Measurements from ENCODE around the gene CYP24A1.

Gene CYP24A1

DNA sequence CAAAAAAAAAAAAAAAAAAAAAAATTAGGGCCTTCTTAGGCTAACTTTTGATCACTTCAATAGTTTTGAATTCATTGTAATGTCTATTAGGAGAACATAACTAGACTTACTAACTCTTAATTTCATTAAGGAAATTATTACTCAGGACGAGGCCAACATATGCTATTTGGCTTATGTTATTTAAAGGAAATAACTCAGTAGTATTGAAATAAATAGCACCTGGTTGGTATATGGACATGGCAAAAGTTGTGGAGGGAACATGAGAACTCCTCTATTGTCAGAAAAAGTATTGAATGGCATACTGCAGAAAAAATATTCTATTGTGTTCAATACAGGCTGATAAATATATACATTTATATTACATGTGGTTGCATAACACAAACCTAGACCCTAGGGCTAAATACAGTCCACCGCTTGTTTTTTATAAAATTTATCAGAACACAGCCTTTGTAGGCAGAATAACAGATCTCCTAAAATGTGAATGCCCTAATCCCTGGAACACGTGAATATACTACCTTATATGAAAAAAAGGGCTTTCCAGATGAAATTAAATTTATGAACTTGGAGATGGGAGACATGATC is 18.0 kb downstream of the CYP24A1 start:
- DNase-seq = no peak

DNA sequence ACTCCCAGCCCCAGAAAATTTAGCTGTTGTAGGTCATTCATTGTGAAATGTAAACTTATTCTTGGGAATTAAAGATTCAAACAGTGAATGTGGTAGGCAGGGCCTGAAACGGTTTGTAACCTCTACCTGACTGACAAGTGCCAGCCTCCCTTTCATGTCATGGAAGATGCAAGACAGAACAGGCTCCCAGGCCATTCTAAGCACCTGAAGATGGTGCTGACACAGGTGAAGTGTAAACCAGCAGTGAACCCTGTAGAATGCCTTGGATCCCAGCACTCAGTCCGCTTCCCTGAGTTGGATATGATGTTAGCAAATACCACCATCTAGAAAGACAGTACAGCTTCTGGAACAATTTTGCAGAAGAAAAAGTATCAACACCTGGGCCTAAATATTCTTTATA is 19.3 kb downstream of the CYP24A1 start:
- no peak for DNase-seq

- no peak for DNase-seq
These were observed 19.9 kb downstream of the CYP24A1 start for GRCh38 chr20:54153847-54154246.

DNA sequence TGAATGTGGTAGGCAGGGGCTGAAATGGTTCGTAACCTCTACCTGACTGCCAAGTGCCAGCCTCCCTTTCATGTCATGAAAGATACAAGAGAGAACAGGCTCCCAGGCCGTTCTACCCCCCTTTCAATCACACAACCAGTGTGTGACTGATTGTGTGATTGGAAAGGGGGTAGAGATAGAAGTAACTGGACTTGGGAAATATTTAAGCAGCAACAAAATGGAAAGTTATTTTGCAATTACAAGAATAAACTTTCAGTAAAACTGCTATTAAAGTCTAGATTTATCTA is 20.8 kb downstream of the CYP24A1 start:
- DNase-seq = no peak

GRCh38 chr20:54152227-54153040 is 21.4 kb downstream of the CYP24A1 start:
- DNase-seq = no peak

- DNase-seq = no peak
These were observed 22.1 kb downstream of the CYP24A1 start for GRCh38 chr20:54151511-54152226.

DNA sequence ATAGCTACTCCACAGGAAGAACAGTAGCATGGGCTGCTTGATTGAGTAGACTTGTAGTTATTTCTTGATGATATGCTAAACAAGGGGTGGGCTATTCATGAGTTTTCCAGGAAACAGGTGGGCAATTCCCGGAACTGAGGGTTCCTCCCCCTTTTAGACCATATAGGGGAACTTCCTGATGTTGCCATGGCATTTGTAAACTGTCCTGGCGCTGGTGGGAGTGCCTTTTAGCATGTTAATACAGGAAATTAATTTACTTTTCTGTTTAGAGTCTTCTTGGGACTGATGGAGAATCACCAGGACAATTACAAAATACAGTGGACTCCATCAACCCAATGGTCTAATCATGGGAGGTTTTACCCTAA is 22.7 kb downstream of the CYP24A1 start:
- no peak for DNase-seq

DNA sequence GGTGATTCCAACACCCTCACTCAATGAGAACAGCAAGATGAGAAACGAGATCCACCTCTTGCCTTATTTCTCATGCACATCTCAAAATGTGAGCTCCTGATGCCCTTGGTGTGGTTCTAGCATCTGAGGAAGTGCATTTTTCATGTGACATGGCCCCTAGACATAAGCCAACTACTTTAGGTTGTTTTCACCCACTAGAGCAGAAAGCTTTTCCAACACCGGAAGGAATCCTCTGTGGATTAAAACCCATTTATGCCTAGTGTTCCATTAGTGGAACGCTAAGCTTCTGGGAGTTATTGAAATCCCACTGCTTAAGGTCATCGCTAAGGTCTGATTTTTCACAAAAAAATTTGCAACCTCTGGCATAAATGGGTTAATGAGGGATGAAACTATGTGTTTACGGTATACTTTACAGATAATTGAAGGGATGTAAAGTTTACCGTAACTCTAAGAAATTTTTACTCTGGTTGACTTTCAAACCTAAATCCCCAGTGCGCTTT is 24.0 kb downstream of the CYP24A1 start:
- no peak for DNase-seq

- DNase-seq = no peak
These were observed 24.6 kb downstream of the CYP24A1 start for GRCh38 chr20:54148947-54149764.

DNA sequence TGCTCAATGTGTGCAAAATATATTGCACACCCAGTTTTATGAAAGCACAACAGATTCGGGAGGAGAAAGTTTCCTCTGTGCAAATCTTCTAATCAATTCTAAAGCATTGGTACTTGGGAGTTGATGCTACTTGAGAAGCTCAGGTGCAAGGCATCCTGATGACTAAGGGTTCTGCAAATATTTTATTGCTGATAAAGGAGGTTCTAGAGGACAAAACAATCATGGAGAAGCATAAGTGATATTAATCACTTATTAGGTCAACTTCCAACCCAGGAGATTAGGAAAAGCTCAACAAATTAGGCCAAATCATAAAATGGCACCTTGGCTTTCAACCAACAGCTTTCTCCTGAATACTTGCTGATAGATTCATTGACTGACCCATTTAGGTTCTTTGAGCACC is 27.1 kb downstream of the CYP24A1 start:
- no peak for DNase-seq

GRCh38 chr20:54144847-54145414 is 28.9 kb downstream of the CYP24A1 start:
- no peak for DNase-seq

DNA sequence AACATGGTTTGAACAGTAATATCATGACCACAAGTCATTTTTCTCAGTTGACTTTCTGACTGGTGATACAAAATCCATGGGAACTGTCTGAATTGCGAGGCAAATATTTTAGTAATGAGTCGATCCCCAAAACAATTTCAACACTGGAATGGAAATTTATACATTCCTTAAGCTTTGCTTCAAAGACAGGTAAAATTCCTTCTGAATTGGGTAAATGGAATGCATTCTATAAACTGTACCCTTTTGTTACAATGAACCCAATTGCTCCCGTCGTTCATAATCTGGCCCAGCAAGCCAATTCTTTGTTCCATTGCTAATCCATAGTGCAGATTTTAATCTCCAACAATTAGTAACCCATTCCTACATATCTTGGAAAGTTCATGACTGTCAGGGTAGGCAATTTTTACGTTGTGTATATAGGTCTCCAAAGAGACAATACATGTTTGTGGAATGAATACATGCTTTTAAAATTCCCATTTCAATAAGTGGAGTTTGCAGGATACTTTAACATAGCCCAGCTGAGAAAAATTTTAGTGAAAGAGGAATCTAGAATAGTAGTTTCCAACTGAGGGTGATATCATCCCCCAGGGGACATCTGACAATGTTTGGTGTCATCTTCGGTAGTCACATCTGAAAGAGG is 32.7 kb downstream of the CYP24A1 start:
- no peak for DNase-seq

- DNase-seq = no peak
These were observed 33.3 kb downstream of the CYP24A1 start for GRCh38 chr20:54140486-54140885.

DNA sequence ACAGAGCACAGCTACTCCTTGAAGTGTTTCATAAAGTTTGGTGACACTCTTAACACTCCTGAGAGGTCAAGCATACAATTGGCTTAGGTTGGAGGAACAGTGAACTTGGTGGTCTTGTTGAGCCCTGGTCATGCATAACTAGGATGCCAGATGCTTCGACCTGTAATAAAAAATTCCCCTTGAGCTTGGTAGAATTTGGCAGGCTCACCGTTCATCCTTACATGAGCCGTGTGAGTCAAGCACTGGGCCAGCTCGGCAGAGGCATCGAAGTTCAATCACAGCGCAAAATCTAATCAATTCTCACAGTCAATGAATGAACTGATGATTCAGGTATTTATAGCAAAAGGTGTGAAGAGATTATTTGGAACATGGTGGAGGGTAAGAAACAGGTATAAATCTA is 33.7 kb downstream of the CYP24A1 start:
- DNase-seq = no peak

DNA sequence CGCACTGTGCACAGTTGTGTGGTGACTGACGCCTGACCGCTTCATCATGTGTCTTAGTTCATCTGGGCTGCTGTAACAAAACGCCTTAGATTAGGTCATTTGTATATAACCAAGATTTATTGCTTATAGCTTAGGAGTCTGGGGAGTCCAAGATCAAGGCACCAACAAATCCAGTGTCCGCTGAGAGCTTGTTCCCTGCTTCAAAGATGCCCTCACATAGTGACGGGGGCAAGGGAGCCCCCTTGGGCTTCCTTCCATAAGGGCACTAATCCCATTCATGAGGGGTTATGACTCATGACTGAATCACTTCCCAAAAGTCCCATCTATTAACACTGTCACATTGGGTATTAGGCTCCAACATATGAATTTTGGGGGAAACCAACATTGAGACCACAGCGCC is 34.6 kb downstream of the CYP24A1 start:
- DNase-seq = no peak

DNA sequence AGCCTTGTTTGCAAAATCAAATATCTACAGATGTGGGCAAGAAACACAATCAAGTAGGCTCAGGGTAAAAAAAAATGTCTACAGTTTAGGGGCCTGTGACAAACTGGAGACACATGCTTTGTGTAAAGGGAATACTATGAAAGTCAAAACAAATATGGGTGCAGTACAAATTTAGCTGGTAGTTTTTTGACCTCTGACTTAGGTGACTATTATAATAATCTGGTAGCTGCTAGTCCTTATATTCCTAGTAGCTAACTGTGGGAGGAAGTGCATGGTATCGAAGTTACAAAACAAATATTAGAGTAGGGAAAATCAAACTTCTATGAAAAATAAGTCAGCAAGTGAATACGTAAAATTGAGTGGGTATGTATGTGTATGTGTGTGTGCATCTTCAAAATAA is 35.4 kb downstream of the CYP24A1 start:
- no peak for DNase-seq

DNA sequence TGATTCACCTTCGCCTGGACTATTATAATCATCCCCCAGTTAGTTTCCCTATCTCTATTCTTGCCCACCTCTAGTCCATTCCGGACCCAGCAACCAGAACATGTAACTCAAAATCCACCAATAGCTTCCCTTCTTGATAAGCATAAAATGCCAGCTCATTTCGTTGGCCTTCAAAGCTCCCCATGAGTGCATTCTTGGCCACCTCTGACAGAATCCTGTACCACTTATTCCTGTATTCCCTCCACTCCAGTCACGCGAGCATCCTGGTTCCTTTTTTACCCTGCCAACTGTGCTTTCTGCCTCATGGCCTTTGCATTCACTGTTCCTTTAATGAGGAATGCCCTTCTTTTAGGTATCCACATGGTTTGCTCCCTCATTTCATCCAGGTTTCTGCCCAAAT is 36.7 kb downstream of the CYP24A1 start:
- DNase-seq = no peak

- no peak for DNase-seq
These were observed 39.2 kb downstream of the CYP24A1 start for GRCh38 chr20:54134445-54135220.

DNA sequence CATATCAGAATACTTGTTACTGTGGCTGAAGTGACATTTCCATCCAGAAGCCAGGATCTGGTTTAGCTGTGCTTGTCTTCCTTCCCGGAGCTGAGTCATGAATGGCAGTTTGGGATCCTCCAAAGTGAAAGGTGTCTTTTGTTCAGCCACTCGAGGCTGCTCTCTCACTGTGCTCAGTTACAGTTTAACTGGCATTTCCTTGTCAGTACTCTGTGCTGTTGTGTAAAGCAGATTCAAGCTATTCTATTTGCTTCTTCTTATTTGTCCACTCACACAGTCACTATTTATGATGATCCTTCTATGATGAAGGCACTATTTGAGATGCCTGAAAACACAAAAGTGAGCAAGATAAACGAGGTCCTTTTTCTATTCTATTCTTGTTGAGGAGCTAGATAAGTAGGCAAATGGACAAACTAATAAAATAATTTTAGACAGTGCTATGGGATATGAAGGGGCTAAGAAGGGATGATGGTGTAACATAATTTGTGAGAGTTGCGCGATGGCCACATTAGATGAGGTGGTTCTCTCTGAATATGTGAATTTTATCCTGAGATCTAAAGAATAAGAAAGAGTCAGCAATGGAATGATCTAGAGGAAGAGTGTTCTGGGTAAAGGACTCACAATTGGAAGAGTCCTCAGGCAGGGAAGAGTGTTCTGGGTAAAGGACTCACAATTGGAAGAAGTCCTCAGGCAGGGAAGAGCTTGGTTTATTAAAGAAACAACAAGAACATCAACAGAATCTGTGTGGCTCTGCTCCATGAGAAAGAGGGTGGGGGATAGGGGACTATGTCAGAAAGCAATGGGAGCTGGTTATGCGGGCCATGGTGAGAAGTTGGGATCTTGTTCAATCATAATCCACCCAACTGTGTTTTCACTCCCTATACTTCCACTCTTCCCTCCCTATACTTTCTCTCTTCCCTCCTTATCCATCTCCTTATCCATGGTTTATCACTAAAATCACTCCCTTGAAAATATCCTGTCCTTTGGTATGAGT is 40.1 kb downstream of the CYP24A1 start:
- DNase-seq = no peak

Measured in cortex of kidney (tissue), 1 donor.